ENCODE results near the gene TBC1D22A. TPM values are rescaled to one million over a fixed set of nuclear protein-coding genes. Genes with fewer than 3 reads are reported as not detected.

TBC1D22A gene
- total RNA-seq, 1 donor from 2014 or later = 34.1 TPM

DNA sequence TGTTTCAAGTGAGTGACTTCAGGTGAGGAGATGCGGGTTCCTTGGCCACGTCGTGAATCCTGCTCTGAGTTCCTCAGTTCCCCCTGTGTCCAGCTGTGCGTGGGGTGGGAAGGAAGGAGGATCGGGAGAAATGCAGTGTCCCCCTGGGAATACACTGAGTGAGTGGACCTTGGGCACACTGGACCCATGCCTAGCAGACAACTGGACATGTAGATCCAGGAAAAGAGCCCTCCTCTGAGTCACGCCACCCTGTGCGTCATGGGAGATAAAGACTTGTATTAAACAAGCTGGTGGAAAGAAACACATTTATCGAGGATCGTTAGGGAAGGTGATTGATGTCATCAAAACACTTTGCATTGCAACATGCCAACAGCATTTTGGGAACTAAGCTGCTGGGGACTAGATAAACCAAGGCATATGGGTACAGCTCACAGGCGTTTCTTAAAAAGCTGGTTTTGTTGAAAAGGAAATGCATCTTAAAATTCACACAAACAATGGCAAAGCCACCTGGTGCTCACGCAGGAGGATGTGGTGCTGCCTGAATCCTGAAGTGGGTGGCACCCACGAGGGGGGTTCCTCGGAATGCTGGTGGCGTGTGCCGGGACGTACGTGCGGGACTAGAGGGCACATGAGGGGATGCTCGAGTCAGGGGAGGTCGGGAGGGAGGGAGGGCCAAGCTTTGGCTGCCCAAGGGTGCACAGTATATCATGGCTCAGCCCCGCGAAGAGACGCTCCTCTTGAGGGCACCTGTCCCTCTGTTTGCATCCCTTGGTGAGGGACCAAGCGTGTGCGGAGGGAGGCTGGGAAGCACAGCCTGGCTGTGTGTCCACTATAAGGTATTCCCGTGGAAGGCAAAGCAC is 303.5 kb downstream of the TBC1D22A start:
- H3K4me1 ChIP-seq = peaks cover under 1% of the 10 kb centered on the region
- H3K9me3 ChIP-seq = no peaks in the 10 kb centered on the region
- TF ChIP-seq, protein P1, sequence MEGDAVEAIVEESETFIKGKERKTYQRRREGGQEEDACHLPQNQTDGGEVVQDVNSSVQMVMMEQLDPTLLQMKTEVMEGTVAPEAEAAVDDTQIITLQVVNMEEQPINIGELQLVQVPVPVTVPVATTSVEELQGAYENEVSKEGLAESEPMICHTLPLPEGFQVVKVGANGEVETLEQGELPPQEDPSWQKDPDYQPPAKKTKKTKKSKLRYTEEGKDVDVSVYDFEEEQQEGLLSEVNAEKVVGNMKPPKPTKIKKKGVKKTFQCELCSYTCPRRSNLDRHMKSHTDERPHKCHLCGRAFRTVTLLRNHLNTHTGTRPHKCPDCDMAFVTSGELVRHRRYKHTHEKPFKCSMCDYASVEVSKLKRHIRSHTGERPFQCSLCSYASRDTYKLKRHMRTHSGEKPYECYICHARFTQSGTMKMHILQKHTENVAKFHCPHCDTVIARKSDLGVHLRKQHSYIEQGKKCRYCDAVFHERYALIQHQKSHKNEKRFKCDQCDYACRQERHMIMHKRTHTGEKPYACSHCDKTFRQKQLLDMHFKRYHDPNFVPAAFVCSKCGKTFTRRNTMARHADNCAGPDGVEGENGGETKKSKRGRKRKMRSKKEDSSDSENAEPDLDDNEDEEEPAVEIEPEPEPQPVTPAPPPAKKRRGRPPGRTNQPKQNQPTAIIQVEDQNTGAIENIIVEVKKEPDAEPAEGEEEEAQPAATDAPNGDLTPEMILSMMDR (IDR thresholded peaks at IDR 0.05) = no peak
- DNase-seq = no peak
- intact Hi-C loops (cut with DNase I) = no loop called here
- no peak overlapping the region for H3K27ac ChIP-seq
- no peak for ATAC-seq
- H3K36me3 ChIP-seq = peaks cover 28% of the 10 kb centered on the region
- no peaks in the 10 kb centered on the region for H3K27me3 ChIP-seq (ENCODE audit: low read depth)
- no peak overlapping the region for H3K4me3 ChIP-seq

DNA sequence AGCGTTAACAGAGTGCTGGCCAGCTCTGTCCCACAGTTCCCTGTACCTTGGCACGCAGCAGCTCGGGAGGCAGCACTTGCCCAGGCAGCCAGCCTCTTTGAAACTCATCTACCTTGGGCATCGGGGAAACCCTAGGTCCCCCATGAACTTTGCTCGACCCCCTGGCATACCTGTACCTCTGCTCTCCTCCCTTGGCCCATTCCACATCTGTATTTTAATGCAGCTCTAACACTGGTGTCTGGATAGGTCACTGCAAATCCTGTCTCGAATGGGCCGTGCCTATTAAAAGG is 304.1 kb downstream of the TBC1D22A start:
- intact Hi-C loops (cut with DNase I) = no loop called here

DNA sequence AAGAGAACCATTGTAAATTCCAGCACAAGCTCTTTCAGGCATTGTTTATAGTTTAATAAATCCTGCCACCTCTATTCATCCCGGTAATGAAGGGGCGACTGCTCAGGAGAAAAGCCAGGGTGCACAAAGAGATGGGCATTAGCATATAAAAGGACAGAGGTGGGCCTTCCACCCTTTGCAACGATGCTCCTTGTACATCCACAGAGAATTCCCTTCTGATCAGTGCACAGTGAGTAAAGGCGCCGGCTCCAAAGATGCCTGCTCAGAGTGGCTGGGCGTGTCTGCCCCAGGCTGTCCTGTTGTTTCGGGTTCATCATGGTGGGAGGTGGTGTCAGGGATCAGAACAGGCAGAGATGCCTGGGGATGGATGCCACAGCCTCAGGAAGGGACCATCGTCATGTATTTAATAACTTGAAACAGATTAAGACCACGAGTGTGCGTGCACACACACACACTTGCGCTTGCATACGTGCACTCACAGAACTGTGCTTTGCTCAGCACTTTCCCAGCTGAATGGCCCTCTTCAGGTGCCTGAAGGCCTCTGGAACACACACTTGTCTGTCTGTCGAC is 305.0 kb downstream of the TBC1D22A start:
- no peaks in the 10 kb centered on the region for H3K9me3 ChIP-seq
- intact Hi-C loops (cut with DNase I) = no loop called here
- TF ChIP-seq, protein P1 (IDR thresholded peaks at IDR 0.05) = no peak
- DNase-seq (no peak), ATAC-seq (no peak)
- H3K4me3 ChIP-seq = no peak overlapping the region
- H3K4me1 ChIP-seq = peaks cover 4% of the 10 kb centered on the region
- peaks cover 17% of the 10 kb centered on the region for H3K36me3 ChIP-seq
- H3K27me3 ChIP-seq (ENCODE audit: low read depth) = no peaks in the 10 kb centered on the region
- no peak overlapping the region for H3K27ac ChIP-seq

More for the DNA sequence above, 304.1 kb downstream of the TBC1D22A start:
- ATAC-seq (no peak), DNase-seq (no peak)
- Histone ChIP-seq H3K9me3 (no peaks in the 10 kb centered on the region), H3K4me1 (peaks cover 4% of the 10 kb centered on the region), H3K27ac (no peak overlapping the region), H3K36me3 (peaks cover 22% of the 10 kb centered on the region), H3K27me3 (ENCODE audit: low read depth) (no peaks in the 10 kb centered on the region), H3K4me3 (no peak overlapping the region)
- TF ChIP-seq, protein P1 (IDR thresholded peaks at IDR 0.05) = no peak

DNA sequence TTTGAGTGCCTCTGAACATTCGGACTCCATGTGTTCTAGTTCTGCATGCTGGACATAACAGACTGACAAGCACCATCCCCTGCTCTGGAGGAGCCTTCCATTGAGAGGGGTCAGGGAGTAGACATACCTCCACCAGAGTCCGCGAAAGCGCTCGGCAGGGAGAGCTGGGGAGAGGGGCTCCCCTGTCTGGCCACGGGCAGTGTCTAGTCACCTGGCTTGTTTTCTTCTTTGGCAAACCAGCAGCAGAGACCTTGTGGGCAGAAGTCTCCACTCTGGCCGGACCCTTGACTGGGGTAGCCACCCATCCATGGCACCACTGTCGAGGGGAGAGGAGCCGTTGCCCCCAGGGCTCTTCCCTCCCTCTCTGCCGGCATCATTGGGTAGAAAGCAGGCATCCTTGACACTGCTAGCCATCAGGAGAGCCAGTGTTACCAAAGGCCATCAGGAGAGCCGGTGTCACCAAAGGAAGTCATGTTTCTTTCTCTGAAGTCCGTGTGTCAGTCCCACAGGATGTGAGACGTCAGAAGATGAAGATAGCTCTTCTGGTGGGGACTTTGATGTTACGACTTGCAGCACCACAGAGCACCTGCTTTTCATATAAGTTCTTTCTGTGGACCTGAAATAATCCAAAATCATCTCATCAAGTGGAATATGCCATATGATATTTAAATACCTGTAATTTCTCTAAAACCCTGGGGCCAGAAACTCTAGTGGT is 305.6 kb downstream of the TBC1D22A start:
- DNase-seq (no peak), ATAC-seq (no peak)
- intact Hi-C loops (cut with DNase I) = no loop called here
- peaks cover 10% of the 10 kb centered on the region for H3K36me3 ChIP-seq
- H3K27me3 ChIP-seq (ENCODE audit: low read depth) = no peaks in the 10 kb centered on the region
- TF ChIP-seq, protein P1 (IDR thresholded peaks at IDR 0.05) = no peak
- no peak overlapping the region for H3K27ac ChIP-seq
- peaks cover 4% of the 10 kb centered on the region for H3K4me1 ChIP-seq
- H3K9me3 ChIP-seq = no peaks in the 10 kb centered on the region
- no peak overlapping the region for H3K4me3 ChIP-seq

DNA sequence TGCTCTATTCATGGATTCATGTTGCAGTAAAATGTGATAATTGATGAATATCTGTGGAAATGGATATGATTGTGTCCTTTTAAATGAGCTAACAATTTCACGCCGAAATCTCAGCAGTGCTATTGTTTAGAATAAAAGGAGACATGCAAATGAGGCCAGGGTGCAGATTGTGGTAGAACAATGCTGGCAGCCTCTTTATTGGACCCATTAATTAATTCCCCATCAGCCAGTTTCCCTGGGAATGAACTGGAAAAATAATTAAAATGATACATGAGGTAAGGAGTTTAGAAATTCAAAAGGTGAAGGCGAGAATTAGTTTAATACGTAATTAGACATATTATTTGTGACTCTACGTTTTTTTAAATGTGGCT is 306.2 kb downstream of the TBC1D22A start:
- Histone ChIP-seq H3K4me1 (peaks cover 4% of the 10 kb centered on the region), H3K36me3 (peaks cover 8% of the 10 kb centered on the region), H3K27me3 (ENCODE audit: low read depth) (no peaks in the 10 kb centered on the region), H3K9me3 (no peaks in the 10 kb centered on the region), H3K27ac (no peak overlapping the region), H3K4me3 (no peak overlapping the region)
- DNase-seq (no peak), ATAC-seq (no peak)
- TF ChIP-seq, protein P1 (IDR thresholded peaks at IDR 0.05) = no peak
- intact Hi-C loops (cut with DNase I) = no loop called here

Measured in lower lobe of right lung (tissue), 2 donors.